Endothelial cell of umbilical vein (primary cell): ENCODE measurements around the gene FAM20A.

Source experiments
- CTCF ChIP-seq, 2 donors: IDR thresholded peaks; 1 replicate in 1 of 2; 2 replicates in 1 of 2; pipeline ENCODE4 v1.5.1; 2011; ENCODE audit warnings: low read length in 2 of 2, mild to moderate bottlenecking in 2 of 2, moderate library complexity in 2 of 2, control low read depth in 1 of 2, inconsistent platforms in 1 of 2, low read depth in 1 of 2; ENCODE audit not compliant: insufficient read depth in 1 of 2; ENCODE audit errors: extremely low read depth in 1 of 2
- EZH2 ChIP-seq: IDR thresholded peaks from 2 replicates; pipeline ENCODE4 v1.6.1; 2012; ENCODE audit warnings: borderline replicate concordance, low read depth, mild to moderate bottlenecking, moderate library complexity, low read length, inconsistent platforms; ENCODE audit not compliant: severe bottlenecking
- FOS ChIP-seq: IDR thresholded peaks from 2 replicates; pipeline ENCODE4 v1.6.1; 2011; ENCODE audit warnings: mild to moderate bottlenecking, low read length, moderate library complexity, borderline replicate concordance; ENCODE audit not compliant: insufficient read depth
- MAX ChIP-seq: IDR thresholded peaks from 2 replicates; pipeline ENCODE4 v1.6.1; 2011; ENCODE audit not compliant: insufficient read depth, insufficient read length
- POLR2A ChIP-seq: IDR thresholded peaks from 2 replicates; pipeline ENCODE4 v1.6.1; 2012; ENCODE audit warnings: low read depth, mild to moderate bottlenecking, control low read depth, low read length
- POLR2AphosphoS5 ChIP-seq: IDR thresholded peaks from 2 replicates; pipeline ENCODE4 v1.6.1; 2012; ENCODE audit warnings: low read depth, mild to moderate bottlenecking, control low read depth, low read length, moderate library complexity; ENCODE audit not compliant: insufficient read depth

GRCh38 chr17:68519911-68520310 is 81.3 kb downstream of the FAM20A start:
- TF ChIP-seq CTCF (IDR thresholded peaks at IDR 0.05; ENCODE audit: extremely low read depth in 1 of 2, insufficient read depth in 1 of 2, low read depth in 1 of 2, low read length in 2 of 2) (no peak), MAX (no peak), POLR2AphosphoS5 (no peak), EZH2 (no peak), POLR2A (no peak), FOS (no peak)
